ENCODE measurements around the gene ANKFY1. TPM values are rescaled to one million over a fixed set of nuclear protein-coding genes. Genes with fewer than 3 reads are reported as not detected.

ANKFY1 gene
- total RNA-seq, 2 donors from 2014 or later: 67.6 to 107 TPM

DNA sequence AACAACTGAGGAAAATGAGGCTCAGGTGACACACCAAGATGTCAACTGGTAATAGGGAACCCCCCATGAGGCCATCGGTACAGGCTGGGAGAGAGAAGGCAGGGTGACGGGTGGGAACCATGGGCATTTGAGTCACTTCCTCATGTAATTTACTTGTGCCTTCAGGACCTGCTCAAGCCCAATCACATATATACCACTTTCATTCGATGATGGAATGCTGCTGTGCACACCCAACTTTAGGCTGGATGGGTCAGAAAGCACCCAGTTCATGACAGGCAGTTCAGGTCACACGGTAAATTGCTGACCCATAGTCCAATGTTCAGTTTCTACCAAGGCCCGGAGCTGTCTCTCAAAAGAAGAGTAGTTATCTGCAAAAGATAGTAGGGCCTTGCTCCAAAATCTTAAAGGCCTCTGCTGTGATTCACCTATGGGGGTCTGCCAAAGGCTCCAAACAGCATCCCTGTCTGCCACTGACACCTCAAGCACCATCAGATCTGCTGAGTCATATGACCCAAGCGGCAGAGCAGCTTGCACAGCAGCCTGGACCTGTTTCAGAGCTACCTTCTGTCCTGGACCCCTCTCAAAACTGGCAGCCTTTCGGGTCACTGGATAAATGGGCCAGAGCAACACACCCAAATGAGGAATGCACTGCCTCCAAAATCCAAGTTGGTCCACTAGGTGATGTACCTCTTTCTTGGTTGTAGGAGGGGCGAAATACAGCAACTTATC is 145.6 kb downstream of the ANKFY1 start:
- Mint-ChIP-seq H3K4me1 (ENCODE audit: low read depth in 2 of 2) (peaks cover 0 to 11% of the 10 kb centered on the region in 2 donors), H3K9me3 (no peaks in the 10 kb centered on the region), H3K36me3 (peaks cover under 1% of the 10 kb centered on the region), H3K27ac (peak overlapping the region in 1 of 2 donors; percentile 59), H3K27me3 (no peaks in the 10 kb centered on the region), H3K4me3 (no peak overlapping the region)
- ATAC-seq (no peak), DNase-seq (ENCODE audit: low spot score) (no peak)

DNA sequence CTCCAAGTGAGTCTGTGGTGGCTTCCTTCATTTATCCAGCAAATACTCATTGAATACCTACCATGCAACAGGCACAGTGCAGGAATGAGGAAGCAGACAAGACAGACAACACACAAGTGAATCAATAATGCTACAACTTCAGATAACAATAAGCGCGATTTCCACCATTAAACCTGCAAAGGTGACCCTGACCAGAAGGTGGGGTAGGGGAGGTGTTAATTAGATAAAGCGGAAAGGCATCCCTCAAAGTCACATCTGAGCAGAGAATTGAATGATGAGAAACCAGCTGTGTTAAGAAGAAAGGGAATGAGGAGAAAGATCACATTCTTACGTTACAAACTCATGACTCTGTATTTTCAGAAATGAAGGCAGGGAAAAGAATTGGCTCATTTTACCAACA is 147.3 kb downstream of the ANKFY1 start:
- H3K9me3 Mint-ChIP-seq: no peaks in the 10 kb centered on the region
- peaks cover 0 to 14% of the 10 kb centered on the region in 2 donors for H3K4me1 Mint-ChIP-seq (ENCODE audit: low read depth in 2 of 2)
- no peak overlapping the region for H3K27ac Mint-ChIP-seq
- no peak for ATAC-seq
- H3K36me3 Mint-ChIP-seq: peaks cover 10% of the 10 kb centered on the region
- DNase-seq (ENCODE audit: low spot score): no peak
- H3K27me3 Mint-ChIP-seq: no peaks in the 10 kb centered on the region
- no peak overlapping the region for H3K4me3 Mint-ChIP-seq

Other genes starting within 250 kb of the ANKFY1 start
- 10 to 100 TPM; 65.0 to 96.3 TPM for gene ZZEF1, start 120.9 kb downstream of the ANKFY1 start, total RNA-seq
- gene CYB5D2, start 120.8 kb downstream of the ANKFY1 start, total RNA-seq: 10 to 100 TPM in 1 of 2 donors, 1 to 10 TPM in 1; 7.2 to 13.2 TPM
- 10 to 100 TPM; 55.3 to 82.5 TPM for gene UBE2G1, start 102.7 kb upstream of the ANKFY1 start, total RNA-seq
- gene SPNS3, start 170.0 kb upstream of the ANKFY1 start, total RNA-seq: 1 to 10 TPM; 1.1 to 1.9 TPM
- not detected for gene SPNS2, start 234.9 kb upstream of the ANKFY1 start, total RNA-seq